ENCODE data around the gene GCNT1. TPM values are rescaled to one million over a fixed set of nuclear protein-coding genes. Genes with fewer than 3 reads are reported as not detected.

GCNT1 gene
- total and polyA plus RNA-seq, 2 of the 13 experiments (the other 11 are each of a cell fraction or from before 2014, with no cell fraction given): 0.55 to 1.7 TPM

DNA sequence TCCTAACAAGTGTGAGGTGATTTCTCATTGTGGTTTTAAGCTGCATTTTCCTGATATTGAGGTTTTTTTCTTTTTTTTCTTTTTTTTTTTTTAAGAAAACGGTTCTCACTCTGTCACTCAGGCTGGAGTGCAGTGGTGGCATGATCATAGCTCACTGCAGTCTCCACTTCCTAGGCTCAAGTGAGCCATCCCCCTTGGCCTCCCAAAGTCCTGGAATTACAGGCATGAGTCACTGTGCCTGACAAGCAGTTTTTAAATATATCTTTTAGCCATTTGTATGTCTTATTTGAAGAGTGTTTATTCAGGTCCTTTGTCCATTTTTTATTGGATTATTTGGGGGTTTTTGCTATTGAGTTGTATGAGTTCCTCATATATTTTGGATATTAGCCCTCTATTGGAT is 53.8 kb downstream of the GCNT1 start (continued):
- TF ChIP-seq, protein P1, sequence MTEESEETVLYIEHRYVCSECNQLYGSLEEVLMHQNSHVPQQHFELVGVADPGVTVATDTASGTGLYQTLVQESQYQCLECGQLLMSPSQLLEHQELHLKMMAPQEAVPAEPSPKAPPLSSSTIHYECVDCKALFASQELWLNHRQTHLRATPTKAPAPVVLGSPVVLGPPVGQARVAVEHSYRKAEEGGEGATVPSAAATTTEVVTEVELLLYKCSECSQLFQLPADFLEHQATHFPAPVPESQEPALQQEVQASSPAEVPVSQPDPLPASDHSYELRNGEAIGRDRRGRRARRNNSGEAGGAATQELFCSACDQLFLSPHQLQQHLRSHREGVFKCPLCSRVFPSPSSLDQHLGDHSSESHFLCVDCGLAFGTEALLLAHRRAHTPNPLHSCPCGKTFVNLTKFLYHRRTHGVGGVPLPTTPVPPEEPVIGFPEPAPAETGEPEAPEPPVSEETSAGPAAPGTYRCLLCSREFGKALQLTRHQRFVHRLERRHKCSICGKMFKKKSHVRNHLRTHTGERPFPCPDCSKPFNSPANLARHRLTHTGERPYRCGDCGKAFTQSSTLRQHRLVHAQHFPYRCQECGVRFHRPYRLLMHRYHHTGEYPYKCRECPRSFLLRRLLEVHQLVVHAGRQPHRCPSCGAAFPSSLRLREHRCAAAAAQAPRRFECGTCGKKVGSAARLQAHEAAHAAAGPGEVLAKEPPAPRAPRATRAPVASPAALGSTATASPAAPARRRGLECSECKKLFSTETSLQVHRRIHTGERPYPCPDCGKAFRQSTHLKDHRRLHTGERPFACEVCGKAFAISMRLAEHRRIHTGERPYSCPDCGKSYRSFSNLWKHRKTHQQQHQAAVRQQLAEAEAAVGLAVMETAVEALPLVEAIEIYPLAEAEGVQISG (CRISPR knock-in tag; IDR thresholded peaks at IDR 0.05): no peak
- TF ChIP-seq ZNF318 (CRISPR knock-in tag; IDR thresholded peaks at IDR 0.05) (no peak), ELF3 (CRISPR knock-in tag; IDR thresholded peaks at IDR 0.05) (no peak), KAT8 (CRISPR knock-in tag; IDR thresholded peaks at IDR 0.05) (no peak), GTF3A (CRISPR knock-in tag; conservative IDR thresholded peaks at IDR 0.05) (no peak), ZNF605 (CRISPR knock-in tag; IDR thresholded peaks at IDR 0.05) (no peak), ZNF7 (CRISPR knock-in tag; IDR thresholded peaks at IDR 0.05) (no peak), MTA1 (CRISPR knock-in tag; IDR thresholded peaks at IDR 0.05; ENCODE audit: borderline replicate concordance) (no peak)
- TF ChIP-seq, protein P2, sequence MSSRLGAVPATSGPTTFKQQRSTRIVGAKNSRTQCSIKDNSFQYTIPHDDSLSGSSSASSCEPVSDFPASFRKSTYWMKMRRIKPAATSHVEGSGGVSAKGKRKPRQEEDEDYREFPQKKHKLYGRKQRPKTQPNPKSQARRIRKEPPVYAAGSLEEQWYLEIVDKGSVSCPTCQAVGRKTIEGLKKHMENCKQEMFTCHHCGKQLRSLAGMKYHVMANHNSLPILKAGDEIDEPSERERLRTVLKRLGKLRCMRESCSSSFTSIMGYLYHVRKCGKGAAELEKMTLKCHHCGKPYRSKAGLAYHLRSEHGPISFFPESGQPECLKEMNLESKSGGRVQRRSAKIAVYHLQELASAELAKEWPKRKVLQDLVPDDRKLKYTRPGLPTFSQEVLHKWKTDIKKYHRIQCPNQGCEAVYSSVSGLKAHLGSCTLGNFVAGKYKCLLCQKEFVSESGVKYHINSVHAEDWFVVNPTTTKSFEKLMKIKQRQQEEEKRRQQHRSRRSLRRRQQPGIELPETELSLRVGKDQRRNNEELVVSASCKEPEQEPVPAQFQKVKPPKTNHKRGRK (CRISPR knock-in tag; IDR thresholded peaks at IDR 0.05): no peak
